Measurements from ENCODE around the gene KCTD16.

The KCTD16 gene

DNA sequence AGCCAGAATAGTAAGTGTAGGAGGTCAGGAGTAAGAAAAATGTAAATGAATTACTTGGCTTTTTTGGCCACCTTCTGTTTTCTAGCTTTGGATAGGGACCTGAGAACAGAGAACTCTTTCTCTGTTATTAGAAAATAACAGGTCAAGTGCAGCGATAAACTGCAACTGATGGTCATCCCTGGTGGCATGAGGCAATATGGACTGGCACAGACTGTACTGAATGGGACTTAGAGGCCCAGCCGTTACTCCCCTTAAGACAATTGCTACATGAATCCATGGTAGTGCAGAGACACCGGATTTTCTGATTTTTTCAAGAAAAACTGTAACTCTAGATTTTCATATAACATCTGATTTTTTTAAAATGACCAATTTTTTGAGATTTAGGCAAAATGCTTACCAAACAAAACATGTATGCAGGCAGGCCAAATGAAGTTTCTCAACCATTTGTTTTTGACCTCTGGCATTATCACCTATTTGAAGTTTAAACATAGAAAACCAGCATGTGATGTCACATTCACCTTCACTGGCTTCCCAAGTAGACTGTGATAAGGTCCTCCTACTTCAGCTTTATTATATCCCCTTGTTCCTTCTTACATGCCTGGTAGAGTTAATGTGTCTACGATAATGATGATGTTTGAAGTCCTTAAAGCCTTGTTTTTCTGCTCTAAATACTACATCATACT, 262.6 kb downstream of the KCTD16 start:
- no peak overlapping the region for H3K27ac ChIP-seq
- TF ChIP-seq, protein P1, sequence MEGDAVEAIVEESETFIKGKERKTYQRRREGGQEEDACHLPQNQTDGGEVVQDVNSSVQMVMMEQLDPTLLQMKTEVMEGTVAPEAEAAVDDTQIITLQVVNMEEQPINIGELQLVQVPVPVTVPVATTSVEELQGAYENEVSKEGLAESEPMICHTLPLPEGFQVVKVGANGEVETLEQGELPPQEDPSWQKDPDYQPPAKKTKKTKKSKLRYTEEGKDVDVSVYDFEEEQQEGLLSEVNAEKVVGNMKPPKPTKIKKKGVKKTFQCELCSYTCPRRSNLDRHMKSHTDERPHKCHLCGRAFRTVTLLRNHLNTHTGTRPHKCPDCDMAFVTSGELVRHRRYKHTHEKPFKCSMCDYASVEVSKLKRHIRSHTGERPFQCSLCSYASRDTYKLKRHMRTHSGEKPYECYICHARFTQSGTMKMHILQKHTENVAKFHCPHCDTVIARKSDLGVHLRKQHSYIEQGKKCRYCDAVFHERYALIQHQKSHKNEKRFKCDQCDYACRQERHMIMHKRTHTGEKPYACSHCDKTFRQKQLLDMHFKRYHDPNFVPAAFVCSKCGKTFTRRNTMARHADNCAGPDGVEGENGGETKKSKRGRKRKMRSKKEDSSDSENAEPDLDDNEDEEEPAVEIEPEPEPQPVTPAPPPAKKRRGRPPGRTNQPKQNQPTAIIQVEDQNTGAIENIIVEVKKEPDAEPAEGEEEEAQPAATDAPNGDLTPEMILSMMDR (IDR thresholded peaks at IDR 0.05; ENCODE audit: low read depth, low read length, missing control alignments) = no peak

DNA sequence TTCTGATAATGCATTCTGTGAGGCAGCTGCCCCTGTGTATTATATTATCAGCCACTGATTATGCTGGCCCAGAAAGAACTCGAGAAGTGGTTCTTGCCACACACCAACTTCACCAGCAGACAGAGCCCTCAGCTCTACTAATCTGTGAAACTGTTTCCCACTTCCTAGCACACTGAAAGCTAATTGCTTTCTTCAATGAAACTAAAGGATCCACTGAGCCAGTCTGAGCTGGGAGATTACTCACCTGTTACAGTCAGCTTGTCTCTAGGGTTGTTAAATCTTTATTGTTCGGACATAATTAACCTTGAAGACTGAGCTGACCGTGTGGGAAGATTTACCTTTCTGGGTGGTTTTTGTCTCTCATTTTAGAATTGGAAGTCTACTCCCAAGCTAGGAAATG, 263.2 kb downstream of the KCTD16 start:
- in situ Hi-C loops (cut with HindIII; ENCODE audit: low pct_ligation_motif_present, low sequenced_read_pairs) = no loop called here
- no peak overlapping the region for H3K4me3 ChIP-seq (ENCODE audit: low read depth, low read length)
- H3K27ac ChIP-seq = no peak overlapping the region
- TF ChIP-seq, protein P1 (IDR thresholded peaks at IDR 0.05; ENCODE audit: low read depth, low read length, missing control alignments) = no peak
- no peak for DNase-seq
- H3K36me3 ChIP-seq (replicated peaks) = no peaks in the 10 kb centered on the region
- H3K27me3 ChIP-seq (replicated peaks) = no peaks in the 10 kb centered on the region

More for the DNA sequence above, 262.6 kb downstream of the KCTD16 start:
- Histone ChIP-seq H3K4me3 (ENCODE audit: low read depth, low read length) (no peak overlapping the region), H3K27me3 (replicated peaks) (no peaks in the 10 kb centered on the region), H3K36me3 (replicated peaks) (no peaks in the 10 kb centered on the region)
- DNase-seq = no peak
- in situ Hi-C loops (cut with HindIII; ENCODE audit: low pct_ligation_motif_present, low sequenced_read_pairs) = no loop called here

DNA sequence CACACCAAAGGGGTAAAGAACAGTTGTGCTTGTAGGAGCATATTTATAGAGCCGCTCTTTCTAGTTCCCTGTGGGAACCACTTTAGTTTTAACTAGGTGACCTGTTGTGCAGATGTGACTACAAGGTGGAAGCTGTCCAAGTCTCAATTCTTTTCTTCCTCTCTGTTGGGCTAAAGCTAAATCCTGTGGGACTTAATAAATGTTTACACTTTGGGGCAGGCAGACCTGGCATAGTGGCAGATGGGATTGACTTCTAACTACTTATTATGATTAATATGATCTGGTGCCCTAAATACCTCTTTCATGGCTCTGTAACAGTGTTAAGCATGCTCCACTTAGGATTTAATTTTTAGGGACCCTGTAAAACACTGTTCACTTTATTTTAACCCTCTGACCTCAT, 265.3 kb downstream of the KCTD16 start:
- no peak overlapping the region for H3K27ac ChIP-seq
- no peak for DNase-seq
- no peaks in the 10 kb centered on the region for H3K36me3 ChIP-seq (replicated peaks)
- no peaks in the 10 kb centered on the region for H3K27me3 ChIP-seq (replicated peaks)
- in situ Hi-C loops (cut with HindIII; ENCODE audit: low pct_ligation_motif_present, low sequenced_read_pairs) = no loop called here
- TF ChIP-seq, protein P1 (IDR thresholded peaks at IDR 0.05; ENCODE audit: low read depth, low read length, missing control alignments) = no peak
- H3K4me3 ChIP-seq (ENCODE audit: low read depth, low read length) = no peak overlapping the region

DNA sequence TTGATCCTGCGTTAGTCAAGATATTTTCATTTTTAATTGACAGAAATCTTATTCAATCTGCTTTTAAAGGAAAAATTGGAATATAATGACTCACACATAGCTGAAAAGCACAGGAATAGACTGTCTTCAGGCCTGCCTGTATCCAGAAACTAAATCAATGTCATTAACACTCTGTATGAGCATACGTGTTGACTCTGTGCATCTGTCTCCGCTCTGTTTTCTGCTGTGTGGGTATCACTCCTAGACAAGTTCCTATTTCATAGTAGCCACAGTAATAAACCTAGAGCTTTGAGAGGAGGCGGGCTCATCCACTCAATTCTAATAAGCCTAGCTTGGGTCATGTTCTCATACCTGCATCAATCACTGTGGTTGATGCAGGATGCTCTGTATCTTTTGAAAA, 267.6 kb downstream of the KCTD16 start:
- Histone ChIP-seq H3K27ac (no peak overlapping the region), H3K36me3 (replicated peaks) (no peaks in the 10 kb centered on the region), H3K27me3 (replicated peaks) (no peaks in the 10 kb centered on the region), H3K4me3 (ENCODE audit: low read depth, low read length) (no peak overlapping the region)
- in situ Hi-C loops (cut with HindIII; ENCODE audit: low pct_ligation_motif_present, low sequenced_read_pairs) = no loop called here
- TF ChIP-seq, protein P1 (IDR thresholded peaks at IDR 0.05; ENCODE audit: low read depth, low read length, missing control alignments) = no peak
- DNase-seq = no peak

DNA sequence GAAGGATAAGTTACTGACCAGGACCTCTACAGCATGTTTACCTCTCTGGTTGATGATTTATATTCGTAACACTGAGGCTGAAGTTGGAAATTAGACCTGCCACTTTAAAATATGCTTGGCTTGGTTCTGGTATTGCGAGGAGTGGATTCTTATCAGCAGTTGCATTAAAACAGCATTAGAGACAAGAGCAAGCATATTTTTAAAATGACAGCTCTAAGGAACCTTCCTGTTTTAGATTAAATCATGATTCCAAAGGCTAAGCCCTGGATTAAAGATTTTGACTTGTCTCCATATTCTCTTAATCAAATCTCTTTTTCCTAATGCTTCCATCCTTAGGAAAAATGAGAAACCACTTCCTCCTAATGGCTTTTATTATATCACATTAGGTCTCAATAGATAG, 277.8 kb downstream of the KCTD16 start:
- no peak for DNase-seq
- Histone ChIP-seq H3K27ac (no peak overlapping the region), H3K27me3 (replicated peaks) (no peaks in the 10 kb centered on the region), H3K4me3 (ENCODE audit: low read depth, low read length) (no peak overlapping the region), H3K36me3 (replicated peaks) (no peaks in the 10 kb centered on the region)
- TF ChIP-seq, protein P1 (IDR thresholded peaks at IDR 0.05; ENCODE audit: low read depth, low read length, missing control alignments) = no peak
- in situ Hi-C loops (cut with HindIII; ENCODE audit: low pct_ligation_motif_present, low sequenced_read_pairs) = no loop called here

All from brain microvascular endothelial cell (primary cell).